NCI-H2029 (cell line): ENCODE results near the gene LAMA3.

Experiments
- DNase-seq: peaks from one replicate; lab custom pipeline; 2025; lab: John Stamatoyannopoulos, UW

The LAMA3 gene

GRCh38 chr18:23689031-23689615 is at the start of gene LAMA3:
LAMA3 (plus strand) TSS chr18:23689453; CDS start chr18:23689684, 231 bp downstream.
- no peak for DNase-seq

GRCh38 chr18:23640052-23640451 is 49.2 kb upstream of the LAMA3 start:
- no peak for DNase-seq

- DNase-seq: no peak
These were observed 48.0 kb upstream of the LAMA3 start for GRCh38 chr18:23641143-23641720.

GRCh38 chr18:23641937-23642666 is 47.2 kb upstream of the LAMA3 start:
- DNase-seq: no peak

- no peak for DNase-seq
These were observed 45.3 kb upstream of the LAMA3 start for GRCh38 chr18:23643815-23644490.

GRCh38 chr18:23645568-23646175 is 43.6 kb upstream of the LAMA3 start:
- DNase-seq: no peak

GRCh38 chr18:23646282-23646681 is 43.0 kb upstream of the LAMA3 start:
- no peak for DNase-seq

GRCh38 chr18:23648456-23648855 is 40.8 kb upstream of the LAMA3 start:
- no peak for DNase-seq

- no peak for DNase-seq
These were observed 40.2 kb upstream of the LAMA3 start for GRCh38 chr18:23648940-23649607.

- no peak for DNase-seq
These were observed 38.0 kb upstream of the LAMA3 start for GRCh38 chr18:23650968-23651927.

- DNase-seq: no peak
These were observed 37.0 kb upstream of the LAMA3 start for GRCh38 chr18:23652232-23652631.

GRCh38 chr18:23658285-23658684 is 31.0 kb upstream of the LAMA3 start:
- no peak for DNase-seq

GRCh38 chr18:23661735-23662308 is 27.4 kb upstream of the LAMA3 start:
- DNase-seq: no peak

- no peak for DNase-seq
These were observed 26.7 kb upstream of the LAMA3 start, which contains the start of gene ANKRD29 for GRCh38 chr18:23662309-23663263. ANKRD29 (minus strand) TSS chr18:23662911; CDS start chr18:23662730, 181 bp downstream.

GRCh38 chr18:23664674-23665073 is 24.6 kb upstream of the LAMA3 start:
- DNase-seq: no peak

GRCh38 chr18:23667114-23667513 is 22.1 kb upstream of the LAMA3 start:
- no peak for DNase-seq

- DNase-seq: no peak
These were observed 20.5 kb upstream of the LAMA3 start for GRCh38 chr18:23668731-23669130.

- no peak for DNase-seq
These were observed 20.0 kb upstream of the LAMA3 start for GRCh38 chr18:23669202-23669766.
